Muscle layer of colon (tissue), 2 donors: ENCODE results near the gene PDE4B.
"Not testable (repeated sequence)": the region's sequence is repeated elsewhere in the genome, so short reads cannot be mapped to it uniquely, and the experiment has no call there.

Source experiments
- H3K27ac ChIP-seq: one replicate; pipeline ENCODE4 v1.7.0; 2013; ENCODE audit warnings: low read depth, mild to moderate bottlenecking, low read length, moderate library complexity
- H3K27me3 ChIP-seq, 2 donors: one replicate each; pipeline ENCODE4 v1.7.0; 2013; ENCODE audit warnings: low read length in 2 of 2, mild to moderate bottlenecking in 2 of 2; ENCODE audit not compliant: insufficient read depth in 2 of 2, control insufficient read depth in 1 of 2
- H3K36me3 ChIP-seq: one replicate; pipeline ENCODE4 v1.7.0; 2013; ENCODE audit warnings: mild to moderate bottlenecking, low read length; ENCODE audit not compliant: insufficient read depth
- H3K4me1 ChIP-seq: one replicate; pipeline ENCODE4 v1.7.0; 2013; ENCODE audit warnings: mild to moderate bottlenecking, low read length; ENCODE audit not compliant: insufficient read depth
- H3K4me3 ChIP-seq, 2 donors: one replicate each; pipeline ENCODE4 v1.7.0; 2013; ENCODE audit warnings: low read length in 2 of 2, low read depth in 1 of 2, mild to moderate bottlenecking in 1 of 2, moderate library complexity in 1 of 2
- H3K9ac ChIP-seq: one replicate; pipeline ENCODE4 v1.7.0; 2013; ENCODE audit warnings: low read length
- H3K9me3 ChIP-seq: one replicate; pipeline ENCODE4 v1.7.0; 2013; ENCODE audit warnings: mild to moderate bottlenecking, low read length
- donor health status: abdominal sarcoma.
- donor health status: Adenocarcinoma of cecum.

Gene PDE4B

GRCh38 chr1:65995928-65996327 lies 203.2 kb downstream of the PDE4B start:
- no peak overlapping the region for H3K4me3 ChIP-seq
- no peaks in the 10 kb centered on the region for H3K4me1 ChIP-seq
- no peak overlapping the region for H3K9ac ChIP-seq
- no peak overlapping the region for H3K27ac ChIP-seq
- no peaks in the 10 kb centered on the region for H3K9me3 ChIP-seq
- H3K27me3 ChIP-seq = no peaks in the 10 kb centered on the region
- H3K36me3 ChIP-seq = no peaks in the 10 kb centered on the region

- Histone ChIP-seq H3K9me3 (no peaks in the 10 kb centered on the region), H3K4me3 (no peak overlapping the region), H3K27me3 (no peaks in the 10 kb centered on the region), H3K9ac (no peak overlapping the region), H3K4me1 (no peaks in the 10 kb centered on the region), H3K27ac (no peak overlapping the region), H3K36me3 (no peaks in the 10 kb centered on the region)
Measured at GRCh38 chr1:65997693-65998092, 205.0 kb downstream of the PDE4B start.

GRCh38 chr1:65998763-65999583 lies 206.3 kb downstream of the PDE4B start:
- Histone ChIP-seq H3K4me3 (no peak overlapping the region), H3K4me1 (no peaks in the 10 kb centered on the region), H3K9ac (no peak overlapping the region), H3K9me3 (no peaks in the 10 kb centered on the region), H3K27me3 (no peaks in the 10 kb centered on the region), H3K27ac (no peak overlapping the region), H3K36me3 (no peaks in the 10 kb centered on the region)

- Histone ChIP-seq H3K9me3 (no peaks in the 10 kb centered on the region), H3K9ac (no peak overlapping the region), H3K27me3 (no peaks in the 10 kb centered on the region), H3K27ac (no peak overlapping the region), H3K4me3 (no peak overlapping the region), H3K4me1 (no peaks in the 10 kb centered on the region), H3K36me3 (no peaks in the 10 kb centered on the region)
Measured at GRCh38 chr1:66000033-66000637, 207.4 kb downstream of the PDE4B start.

- no peaks in the 10 kb centered on the region for H3K36me3 ChIP-seq
- H3K9ac ChIP-seq = no peak overlapping the region
- no peak overlapping the region for H3K4me3 ChIP-seq
- H3K27ac ChIP-seq = no peak overlapping the region
- no peaks in the 10 kb centered on the region for H3K4me1 ChIP-seq
- H3K9me3 ChIP-seq = no peaks in the 10 kb centered on the region
- H3K27me3 ChIP-seq = no peaks in the 10 kb centered on the region
Measured at GRCh38 chr1:66003690-66004089, 211.0 kb downstream of the PDE4B start.

GRCh38 chr1:66006534-66006933 lies 213.8 kb downstream of the PDE4B start:
- not testable (repeated sequence) for H3K4me3 ChIP-seq, H3K4me1 ChIP-seq, H3K9me3 ChIP-seq, H3K36me3 ChIP-seq, H3K9ac ChIP-seq, H3K27me3 ChIP-seq, H3K27ac ChIP-seq

GRCh38 chr1:66012106-66012784 lies 219.6 kb downstream of the PDE4B start:
- Histone ChIP-seq H3K4me3 (no peak overlapping the region), H3K9me3 (no peaks in the 10 kb centered on the region), H3K27me3 (no peaks in the 10 kb centered on the region), H3K4me1 (no peaks in the 10 kb centered on the region), H3K36me3 (no peaks in the 10 kb centered on the region), H3K27ac (no peak overlapping the region), H3K9ac (no peak overlapping the region)

GRCh38 chr1:66013371-66013770 lies 220.7 kb downstream of the PDE4B start:
- no peak overlapping the region for H3K4me3 ChIP-seq
- H3K4me1 ChIP-seq = no peaks in the 10 kb centered on the region
- H3K9me3 ChIP-seq = no peaks in the 10 kb centered on the region
- no peak overlapping the region for H3K27ac ChIP-seq
- H3K36me3 ChIP-seq = no peaks in the 10 kb centered on the region
- H3K27me3 ChIP-seq = no peaks in the 10 kb centered on the region
- no peak overlapping the region for H3K9ac ChIP-seq

GRCh38 chr1:66022904-66023620 lies 230.4 kb downstream of the PDE4B start:
- no peak overlapping the region for H3K27ac ChIP-seq
- H3K9me3 ChIP-seq = no peaks in the 10 kb centered on the region
- H3K9ac ChIP-seq = no peak overlapping the region
- no peak overlapping the region for H3K4me3 ChIP-seq
- H3K4me1 ChIP-seq = no peaks in the 10 kb centered on the region
- no peaks in the 10 kb centered on the region for H3K27me3 ChIP-seq
- no peaks in the 10 kb centered on the region for H3K36me3 ChIP-seq

GRCh38 chr1:66025188-66025587 lies 232.5 kb downstream of the PDE4B start:
- no peaks in the 10 kb centered on the region for H3K4me1 ChIP-seq
- no peaks in the 10 kb centered on the region for H3K9me3 ChIP-seq
- H3K4me3 ChIP-seq = no peak overlapping the region
- H3K27me3 ChIP-seq = no peaks in the 10 kb centered on the region
- no peak overlapping the region for H3K9ac ChIP-seq
- no peak overlapping the region for H3K27ac ChIP-seq
- H3K36me3 ChIP-seq = no peaks in the 10 kb centered on the region

GRCh38 chr1:66028035-66028434 lies 235.3 kb downstream of the PDE4B start:
- Histone ChIP-seq H3K4me3 (no peak overlapping the region), H3K27me3 (no peaks in the 10 kb centered on the region), H3K9ac (no peak overlapping the region), H3K36me3 (no peaks in the 10 kb centered on the region), H3K9me3 (no peaks in the 10 kb centered on the region), H3K4me1 (no peaks in the 10 kb centered on the region), H3K27ac (no peak overlapping the region)
